Smooth muscle cell (in vitro differentiated cells): ENCODE data around the gene SHCBP1L. TPM values are rescaled to one million over a fixed set of nuclear protein-coding genes. Genes with fewer than 3 reads are reported as not detected.
"Not testable (repeated sequence)": the region's sequence is repeated elsewhere in the genome, so short reads cannot be mapped to it uniquely, and the experiment has no call there.

Experiments
- DNase-seq: peaks from one replicate; lab custom pipeline; 2025; ENCODE audit not compliant: unreplicated experiment; lab: John Stamatoyannopoulos, UW
- H2AFZ ChIP-seq: fragments of 200-600 bp; sonication (generic); 2 replicates; pipeline ENCODE4 v1.6.0; 2016; ENCODE audit warnings: antibody characterized with exemption, low read depth, mild to moderate bottlenecking
- H3F3A ChIP-seq: fragments of 200-600 bp; sonication (generic); 2 replicates; pipeline ENCODE4 v1.6.0; 2017; ENCODE audit warnings: antibody characterized with exemption, low read depth
- H3K27ac ChIP-seq: fragments of 200-600 bp; sonication (generic); 2 replicates; pipeline ENCODE4 v1.5.1; 2016; ENCODE audit warnings: low read depth, mild to moderate bottlenecking
- H3K27me3 ChIP-seq: fragments of 200-600 bp; sonication (generic); 2 replicates; pipeline ENCODE4 v1.6.1; 2016; ENCODE audit warnings: low read depth, mild to moderate bottlenecking
- H3K36me3 ChIP-seq: fragments of 200-600 bp; sonication (generic); 2 replicates; pipeline ENCODE4 v1.5.1; 2016; ENCODE audit warnings: low read depth
- H3K4me1 ChIP-seq: fragments of 200-600 bp; sonication (generic); 2 replicates; pipeline ENCODE4 v1.5.1; 2016; ENCODE audit warnings: low read depth
- H3K4me2 ChIP-seq: fragments of 200-600 bp; sonication (generic); 2 replicates; pipeline ENCODE4 v1.6.0; 2016; ENCODE audit warnings: mild to moderate bottlenecking
- H3K4me3 ChIP-seq: fragments of 200-600 bp; sonication (generic); 2 replicates; pipeline ENCODE4 v1.5.1; 2016; ENCODE audit warnings: mild to moderate bottlenecking
- H3K79me2 ChIP-seq: fragments of 200-600 bp; sonication (generic); 2 replicates; pipeline ENCODE4 v1.6.0; 2016; ENCODE audit warnings: low read depth, mild to moderate bottlenecking
- H3K9ac ChIP-seq: fragments of 200-600 bp; sonication (generic); 2 replicates; pipeline ENCODE4 v1.6.0; 2016; ENCODE audit warnings: low read depth
- H3K9me3 ChIP-seq: fragments of 200-600 bp; sonication (generic); replicated peaks from 2 replicates; pipeline ENCODE4 v1.5.1; 2016; ENCODE audit warnings: low read depth
- H4K20me1 ChIP-seq: fragments of 200-600 bp; sonication (generic); 2 replicates; pipeline ENCODE4 v1.6.0; 2016; ENCODE audit warnings: low read depth
- CTCF ChIP-seq: fragments of 200-600 bp; sonication (generic); IDR thresholded peaks from 2 replicates; pipeline ENCODE4 v1.5.1; 2017; ENCODE audit warnings: borderline replicate concordance, mild to moderate bottlenecking, antibody characterized with exemption; ENCODE audit not compliant: insufficient read depth, poor library complexity, severe bottlenecking
- WGBS: methylation state at CpG from one replicate; pipeline ENCODE4 v1.1.7; 2016; ENCODE audit warnings: low lambda C conversion rate; 5-methylcytosine and 5-hydroxymethylcytosine counted together
- polyA plus RNA-seq: library from polyadenylated mRNA; unstranded; fragments of >200 nt; fragmentation: Nextera tagmentation; extraction: Ambion mirVana; gene quantifications from 2 replicates; pipeline ENCODE4 v1.2.1, GENCODE V29; 2016
- total RNA-seq: library from RNA; depleted of rRNA; stranded (reverse); fragments of >200 nt; gene quantifications from 2 replicates; pipeline ENCODE4 v1.2.3, GENCODE V29; 2014

The SHCBP1L gene
- total and polyA plus RNA-seq, 2 experiments from 2014 or later, result not detected

GRCh38 chr1:182956708-182957365, 3.9 kb upstream of the SHCBP1L start:
- Histone ChIP-seq H3F3A (no peaks in the 10 kb centered on the region), H3K79me2 (no peaks in the 10 kb centered on the region), H3K27me3 (no peaks in the 10 kb centered on the region), H3K4me3 (no peak overlapping the region), H3K9me3 (no peaks in the 10 kb centered on the region), H3K4me1 (no peaks in the 10 kb centered on the region), H2AFZ (no peak overlapping the region), H3K27ac (peak overlapping the region; percentile 93), H3K9ac (no peak overlapping the region), H3K4me2 (no peak overlapping the region), H4K20me1 (no peaks in the 10 kb centered on the region), H3K36me3 (no peaks in the 10 kb centered on the region)
- WGBS, result 97% methylated on average over 2 of the region's 2 CpGs
- TF ChIP-seq CTCF, result no peak
- DNase-seq, result no peak

GRCh38 chr1:182955596-182956588, 2.9 kb upstream of the SHCBP1L start:
- Histone ChIP-seq H3K4me3 (no peak overlapping the region), H4K20me1 (no peaks in the 10 kb centered on the region), H3K36me3 (no peaks in the 10 kb centered on the region), H3K79me2 (no peaks in the 10 kb centered on the region), H3K9me3 (no peaks in the 10 kb centered on the region), H3K27ac (peak overlapping the region; percentile 93), H3K27me3 (no peaks in the 10 kb centered on the region), H3K9ac (peak overlapping the region; percentile 77), H3K4me2 (no peak overlapping the region), H3K4me1 (no peaks in the 10 kb centered on the region), H2AFZ (no peak overlapping the region), H3F3A (no peaks in the 10 kb centered on the region)
- DNase-seq, result no peak
- WGBS, result 71% methylated on average over 9 of the region's 9 CpGs
- TF ChIP-seq CTCF, result no peak

- H3F3A ChIP-seq, result no peaks in the 10 kb centered on the region
- 93% methylated on average over 3 of the region's 3 CpGs for WGBS
- no peak for DNase-seq
- no peak overlapping the region for H2AFZ ChIP-seq
- H3K79me2 ChIP-seq, result no peaks in the 10 kb centered on the region
- no peaks in the 10 kb centered on the region for H4K20me1 ChIP-seq
- H3K36me3 ChIP-seq, result no peaks in the 10 kb centered on the region
- TF ChIP-seq CTCF, result no peak
- no peaks in the 10 kb centered on the region for H3K27me3 ChIP-seq
- H3K9ac ChIP-seq, result no peak overlapping the region
- no peaks in the 10 kb centered on the region for H3K4me1 ChIP-seq
- no peak overlapping the region for H3K4me3 ChIP-seq
- no peaks in the 10 kb centered on the region for H3K9me3 ChIP-seq
- H3K27ac ChIP-seq, result no peak overlapping the region
- no peak overlapping the region for H3K4me2 ChIP-seq
Measured at GRCh38 chr1:182953826-182954225, 860 bp upstream of the SHCBP1L start.

DNA sequence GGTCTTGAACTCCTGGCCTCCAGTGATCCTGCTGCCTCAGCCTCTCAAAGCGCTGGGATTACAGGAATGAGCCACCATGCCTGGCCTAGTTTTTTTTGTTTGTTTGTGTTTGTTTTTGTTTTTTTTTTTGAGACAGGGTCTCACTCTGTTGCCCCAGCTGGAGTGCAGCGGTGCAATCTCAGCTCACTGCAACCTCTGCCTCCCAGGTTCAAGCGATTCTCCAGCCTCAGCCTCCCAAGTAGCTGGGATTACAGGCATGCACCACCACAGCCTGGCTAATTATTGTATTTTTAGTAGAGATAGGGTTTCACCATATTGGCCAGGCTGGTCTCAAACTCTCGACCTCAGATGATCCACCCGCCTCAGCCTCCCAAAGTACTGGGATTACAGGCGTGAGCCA, 9.6 kb downstream of the SHCBP1L start:
- H3K27ac ChIP-seq, H3K9me3 ChIP-seq, H3F3A ChIP-seq, H3K79me2 ChIP-seq, H3K4me2 ChIP-seq, H2AFZ ChIP-seq, H4K20me1 ChIP-seq, H3K4me3 ChIP-seq, DNase-seq, H3K9ac ChIP-seq, H3K36me3 ChIP-seq, H3K4me1 ChIP-seq: not testable (repeated sequence)
- WGBS, result 95% methylated on average over 6 of the region's 6 CpGs
- H3K27me3 ChIP-seq, result peaks cover 19% of the 10 kb centered on the region

DNA sequence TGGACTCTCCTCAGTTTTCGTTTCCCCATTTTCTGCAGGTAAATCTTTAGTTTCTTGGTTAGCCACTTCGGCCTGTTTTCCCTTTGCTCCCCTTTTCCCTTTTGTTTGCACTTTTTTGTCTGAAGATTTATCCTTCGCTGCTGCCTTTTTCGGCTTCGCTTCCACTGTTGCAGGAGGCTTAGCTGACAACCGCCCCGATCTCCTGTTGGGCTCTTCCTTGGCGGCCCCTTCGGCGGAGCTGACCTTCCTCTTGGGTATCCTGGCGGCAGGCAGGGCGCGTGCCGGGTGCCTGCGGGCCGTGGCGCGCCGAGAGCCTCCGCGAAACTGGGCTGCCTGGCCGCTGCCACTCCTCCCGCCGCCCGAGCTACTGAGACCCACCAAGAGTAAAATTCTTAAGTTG, 10.8 kb downstream of the SHCBP1L start:
- H3K4me1 ChIP-seq, DNase-seq, H3F3A ChIP-seq, H3K9ac ChIP-seq, H3K9me3 ChIP-seq, H3K36me3 ChIP-seq, H3K27ac ChIP-seq, H4K20me1 ChIP-seq, H3K79me2 ChIP-seq: not testable (repeated sequence)
- peaks cover 19% of the 10 kb centered on the region for H3K27me3 ChIP-seq
- peak overlapping the region; percentile 92 for H3K4me2 ChIP-seq
- 11% methylated on average over 25 of the region's 25 CpGs for WGBS
- H2AFZ ChIP-seq, result peak overlapping the region; percentile 88
- H3K4me3 ChIP-seq, result peak overlapping the region; percentile 43
